PC-9 (cell line): ENCODE results near the gene PRKG1. TPM values are rescaled to one million over a fixed set of nuclear protein-coding genes. Genes with fewer than 3 reads are reported as not detected.

ENCODE experiments used
- BruUV-seq: library from RNA; stranded (reverse); fragments of 400-500 nt; replicated peaks from 2 replicates; lab custom pipeline; 2021; lab: Mats Ljungman, UMichigan
- CTCF ChIA-PET: fragments of 300-600 bp; sonication (Branson Sonifier 250); formaldehyde crosslinking; loops from one replicate; lab custom pipeline; 2022; ENCODE audit warnings: antibody characterized with exemption; lab: Charles Lee
- POLR2A ChIA-PET: fragments of 300-600 bp; sonication (Branson Sonifier 250); formaldehyde crosslinking; loops from one replicate; lab custom pipeline; 2022; ENCODE audit warnings: antibody characterized with exemption; ENCODE audit not compliant: unreplicated experiment; lab: Charles Lee
- DNase-seq, 2 experiments: peaks; one replicate each; pipeline versions ENCODE4 v3.0.0 to v3.0.0-alpha.2; 2015 to 2022; ENCODE audit warnings: mixed read lengths in 1 of 2
- H2AFZ ChIP-seq: fragments of 200-600 bp; sonication (generic); 2 replicates; pipeline ENCODE4 v1.8.1; 2017; ENCODE audit warnings: antibody characterized with exemption
- H3F3A ChIP-seq: fragments of 200-600 bp; sonication (generic); 2 replicates; pipeline ENCODE4 v1.8.1; 2017; ENCODE audit warnings: antibody characterized with exemption, mild to moderate bottlenecking, low read depth; ENCODE audit not compliant: insufficient read depth
- H3K27ac ChIP-seq: fragments of 200-600 bp; sonication (generic); 2 replicates; pipeline ENCODE4 v1.6.1; 2016; ENCODE audit warnings: mixed run types
- H3K27me3 ChIP-seq: fragments of 200-600 bp; sonication (generic); 2 replicates; pipeline ENCODE4 v1.6.1; 2016; ENCODE audit warnings: low read depth, mixed run types; ENCODE audit not compliant: insufficient read depth
- H3K36me3 ChIP-seq: fragments of 200-600 bp; sonication (generic); 2 replicates; pipeline ENCODE4 v1.6.1; 2016; ENCODE audit warnings: low read depth, mixed run types
- H3K4me1 ChIP-seq: fragments of 200-600 bp; sonication (generic); replicated peaks from 2 replicates; pipeline ENCODE4 v1.6.1; 2016; ENCODE audit warnings: mixed run types; ENCODE audit not compliant: insufficient read depth
- H3K4me2 ChIP-seq: fragments of 200-600 bp; sonication (generic); 2 replicates; pipeline ENCODE4 v1.6.1; 2017; ENCODE audit warnings: mixed run types
- H3K4me3 ChIP-seq: fragments of 200-600 bp; sonication (generic); 2 replicates; pipeline ENCODE4 v1.6.1; 2016; ENCODE audit warnings: mixed run types
- H3K79me2 ChIP-seq: fragments of 200-600 bp; sonication (generic); 2 replicates; pipeline ENCODE4 v1.6.1; 2017; ENCODE audit warnings: low read depth, mixed run types
- H3K9me2 ChIP-seq: fragments of 200-600 bp; sonication (generic); 2 replicates; pipeline ENCODE4 v1.8.1; 2017; ENCODE audit warnings: mild to moderate bottlenecking; ENCODE audit not compliant: insufficient read depth
- H3K9me3 ChIP-seq: fragments of 200-600 bp; sonication (generic); 2 replicates; pipeline ENCODE4 v1.8.1; 2016; ENCODE audit warnings: low read depth; ENCODE audit not compliant: insufficient read depth
- H4K20me1 ChIP-seq: fragments of 200-600 bp; sonication (generic); 2 replicates; pipeline ENCODE4 v1.8.1; 2017; ENCODE audit not compliant: insufficient read depth
- EZH2 ChIP-seq: fragments of 200-600 bp; sonication (generic); IDR thresholded peaks from 2 replicates; pipeline ENCODE4 v1.8.0; 2017; ENCODE audit warnings: antibody characterized with exemption, low read depth
- intact Hi-C: fragments of 100-400 bp; cut with micrococcal nuclease; formaldehyde crosslinking; loops from one replicate; pipeline ENCODE4 v1.10.0; 2022; ENCODE audit not compliant: unreplicated experiment
- total RNA-seq: library from RNA; stranded (reverse); gene quantifications from 2 replicates; pipeline ENCODE4 v1.2.3, GENCODE V29; 2021
- TF ChIP-seq, protein P1 (sequence below): fragments of 200-600 bp; sonication (generic); conservative IDR thresholded peaks from 2 replicates; pipeline ENCODE4 v1.6.1; 2017; ENCODE audit warnings: mixed run types, antibody characterized with exemption, mild to moderate bottlenecking, moderate library complexity

The PRKG1 gene
- total RNA-seq, 1 experiment from 2014 or later: 0.70 TPM

DNA sequence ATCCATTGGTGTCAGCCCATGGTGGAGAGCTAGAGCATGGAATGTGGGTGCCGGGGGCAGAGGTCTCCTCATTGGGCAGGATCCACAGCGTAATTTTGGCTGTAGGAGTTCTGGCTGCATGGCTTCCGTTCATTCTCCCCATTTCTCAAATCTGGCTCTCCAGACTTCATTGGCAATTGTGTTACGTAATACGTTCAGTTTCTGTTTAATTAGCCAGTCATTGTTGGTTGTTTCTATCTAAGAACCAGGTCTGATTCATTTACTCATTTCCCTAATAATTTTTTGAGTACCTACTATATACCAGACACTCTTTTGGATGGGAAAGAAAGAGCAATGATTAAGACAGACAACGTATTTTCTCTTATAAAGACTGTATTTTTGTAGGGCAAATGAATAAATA lies 325.6 kb downstream of the PRKG1 start:
- Histone ChIP-seq H3K4me3 (no peak overlapping the region), H2AFZ (no peak overlapping the region), H3K9me3 (no peaks in the 10 kb centered on the region), H3K27ac (no peak overlapping the region), H3K27me3 (no peaks in the 10 kb centered on the region), H3K36me3 (no peaks in the 10 kb centered on the region), H3K4me1 (no peaks in the 10 kb centered on the region), H3K4me2 (no peak overlapping the region), H4K20me1 (no peaks in the 10 kb centered on the region), H3K9me2 (no peaks in the 10 kb centered on the region), H3K79me2 (no peaks in the 10 kb centered on the region), H3F3A (no peaks in the 10 kb centered on the region)
- intact Hi-C loops: no loop called here
- TF ChIP-seq, protein P1, sequence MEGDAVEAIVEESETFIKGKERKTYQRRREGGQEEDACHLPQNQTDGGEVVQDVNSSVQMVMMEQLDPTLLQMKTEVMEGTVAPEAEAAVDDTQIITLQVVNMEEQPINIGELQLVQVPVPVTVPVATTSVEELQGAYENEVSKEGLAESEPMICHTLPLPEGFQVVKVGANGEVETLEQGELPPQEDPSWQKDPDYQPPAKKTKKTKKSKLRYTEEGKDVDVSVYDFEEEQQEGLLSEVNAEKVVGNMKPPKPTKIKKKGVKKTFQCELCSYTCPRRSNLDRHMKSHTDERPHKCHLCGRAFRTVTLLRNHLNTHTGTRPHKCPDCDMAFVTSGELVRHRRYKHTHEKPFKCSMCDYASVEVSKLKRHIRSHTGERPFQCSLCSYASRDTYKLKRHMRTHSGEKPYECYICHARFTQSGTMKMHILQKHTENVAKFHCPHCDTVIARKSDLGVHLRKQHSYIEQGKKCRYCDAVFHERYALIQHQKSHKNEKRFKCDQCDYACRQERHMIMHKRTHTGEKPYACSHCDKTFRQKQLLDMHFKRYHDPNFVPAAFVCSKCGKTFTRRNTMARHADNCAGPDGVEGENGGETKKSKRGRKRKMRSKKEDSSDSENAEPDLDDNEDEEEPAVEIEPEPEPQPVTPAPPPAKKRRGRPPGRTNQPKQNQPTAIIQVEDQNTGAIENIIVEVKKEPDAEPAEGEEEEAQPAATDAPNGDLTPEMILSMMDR: no peak
- TF ChIP-seq EZH2: no peak
- ChIA-PET POLR2A (no interaction called here), CTCF (no interaction called here)
- DNase-seq: no peak
- BruUV-seq: no TSS peak

DNA sequence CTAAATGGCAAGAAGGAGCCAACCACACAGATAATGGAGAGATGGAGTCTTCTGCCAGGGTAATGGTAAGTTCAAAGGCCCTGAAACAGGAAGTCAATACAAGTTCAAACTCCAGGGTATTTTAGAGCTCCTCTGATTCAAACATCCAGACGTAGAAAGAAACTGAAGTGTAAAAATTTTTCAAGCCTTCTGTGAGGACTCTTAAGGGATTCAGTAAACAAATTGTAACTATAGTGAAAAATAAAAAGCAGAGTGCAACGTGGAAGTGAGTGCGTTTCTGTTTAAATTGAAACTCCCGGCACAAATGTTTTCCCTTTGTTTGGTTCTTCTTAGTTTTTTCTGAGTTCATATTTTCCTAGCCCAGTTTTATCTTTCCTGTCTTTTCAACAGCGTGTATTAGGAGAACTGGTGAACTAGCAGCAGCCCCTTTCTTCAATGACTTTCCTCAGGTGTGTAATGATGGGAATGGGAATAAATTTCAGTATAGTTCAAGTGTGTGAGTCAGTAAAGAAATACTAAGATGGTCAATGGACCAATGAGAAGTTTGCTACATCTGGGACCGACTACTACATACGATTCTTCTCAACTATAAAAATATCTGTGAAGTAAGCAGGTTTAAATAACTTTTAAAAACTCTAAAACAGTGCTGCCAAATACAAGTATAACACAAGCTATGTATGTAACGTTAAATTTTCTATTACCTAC lies 326.3 kb downstream of the PRKG1 start:
- ChIA-PET POLR2A (no interaction called here), CTCF (no interaction called here)
- Histone ChIP-seq H3K9me2 (no peaks in the 10 kb centered on the region), H3K9me3 (no peaks in the 10 kb centered on the region), H3K27me3 (no peaks in the 10 kb centered on the region), H3K4me2 (no peak overlapping the region), H3F3A (no peaks in the 10 kb centered on the region), H3K79me2 (no peaks in the 10 kb centered on the region), H3K4me1 (no peaks in the 10 kb centered on the region), H3K36me3 (no peaks in the 10 kb centered on the region), H3K27ac (no peak overlapping the region), H2AFZ (no peak overlapping the region), H3K4me3 (no peak overlapping the region), H4K20me1 (no peaks in the 10 kb centered on the region)
- no TSS peak for BruUV-seq
- intact Hi-C loops: no loop called here
- no peak for DNase-seq
- no peak for TF ChIP-seq EZH2
- TF ChIP-seq, protein P1: no peak

DNA sequence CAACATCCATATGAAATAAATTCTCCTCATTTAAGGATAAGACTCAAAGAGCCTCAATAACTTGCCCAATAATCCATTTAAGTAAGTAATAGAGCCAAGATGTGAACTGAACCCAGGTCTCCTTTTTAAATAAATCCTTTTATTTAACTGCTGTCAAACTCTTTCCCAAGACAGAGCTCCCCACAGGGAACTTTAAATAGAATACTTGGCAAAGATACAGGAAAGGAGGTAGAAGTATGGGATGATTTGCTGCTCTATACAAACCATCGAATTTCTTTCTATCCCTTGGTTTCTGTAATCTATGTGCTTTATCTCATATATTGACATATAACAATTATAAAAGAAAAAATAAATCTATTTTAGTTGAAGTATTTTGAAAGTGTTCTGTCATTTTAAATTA lies 329.2 kb downstream of the PRKG1 start:
- Histone ChIP-seq H3K4me1 (no peaks in the 10 kb centered on the region), H3K4me3 (no peak overlapping the region), H3K36me3 (no peaks in the 10 kb centered on the region), H3K79me2 (no peaks in the 10 kb centered on the region), H2AFZ (no peak overlapping the region), H3K27me3 (no peaks in the 10 kb centered on the region), H3K9me3 (no peaks in the 10 kb centered on the region), H4K20me1 (no peaks in the 10 kb centered on the region), H3F3A (no peaks in the 10 kb centered on the region), H3K27ac (no peak overlapping the region), H3K4me2 (no peak overlapping the region), H3K9me2 (no peaks in the 10 kb centered on the region)
- CTCF ChIA-PET: no interaction called here
- POLR2A ChIA-PET: no interaction called here
- TF ChIP-seq, protein P1: no peak
- no peak for TF ChIP-seq EZH2
- intact Hi-C loops: no loop called here
- BruUV-seq: no TSS peak
- DNase-seq: no peak
